Stimulated activated CD4-positive, alpha-beta T cell treated with anti-CD3 and anti-CD28 coated beads, Interleukin-1b, Interleukin-23, amount 100 ng/mL, for 1 hour (primary cell): Measurements from ENCODE around the gene APBB2.
"Not testable (repeated sequence)": the region's sequence is repeated elsewhere in the genome, so short reads cannot be mapped to it uniquely, and the experiment has no call there.

ENCODE experiments used
- DNase-seq, 2 donors: peaks; one replicate each; pipeline ENCODE4 v3.0.0-alpha.2; 2020; ENCODE audit warnings: low read depth in 2 of 2

APBB2 gene

GRCh38 chr4:41158274-41158673 is 56.1 kb downstream of the APBB2 start:
- DNase-seq: no peak

- DNase-seq: no peak
Observed at GRCh38 chr4:41157009-41157408, 57.3 kb downstream of the APBB2 start.

GRCh38 chr4:41156574-41156973 is 57.8 kb downstream of the APBB2 start:
- DNase-seq: no peak

- no peak for DNase-seq
Observed at GRCh38 chr4:41155194-41155830, 59.0 kb downstream of the APBB2 start.

- DNase-seq: no peak
Observed at GRCh38 chr4:41154814-41155177, 59.5 kb downstream of the APBB2 start.

- no peak for DNase-seq
Observed at GRCh38 chr4:41154010-41154813, 60.1 kb downstream of the APBB2 start.

- no peak for DNase-seq
Observed at GRCh38 chr4:41150401-41150800, 63.9 kb downstream of the APBB2 start.

- DNase-seq: not testable (repeated sequence)
Observed at GRCh38 chr4:41149568-41149967, 64.8 kb downstream of the APBB2 start.

- DNase-seq: no peak
Observed at GRCh38 chr4:41148931-41149330, 65.4 kb downstream of the APBB2 start.

- DNase-seq: no peak
Observed at GRCh38 chr4:41148292-41148691, 66.0 kb downstream of the APBB2 start.

GRCh38 chr4:41147570-41147969 is 66.8 kb downstream of the APBB2 start:
- not testable (repeated sequence) for DNase-seq

- no peak for DNase-seq
Observed at GRCh38 chr4:41146716-41147506, 67.4 kb downstream of the APBB2 start.

- DNase-seq: no peak
Observed at GRCh38 chr4:41146196-41146595, 68.1 kb downstream of the APBB2 start.

- no peak for DNase-seq
Observed at GRCh38 chr4:41145571-41146078, 68.7 kb downstream of the APBB2 start.

- DNase-seq: no peak
Observed at GRCh38 chr4:41144812-41145211, 69.5 kb downstream of the APBB2 start.

GRCh38 chr4:41144040-41144379 is 70.3 kb downstream of the APBB2 start:
- no peak for DNase-seq

- no peak for DNase-seq
Observed at GRCh38 chr4:41143311-41144039, 70.9 kb downstream of the APBB2 start.

- DNase-seq: no peak
Observed at GRCh38 chr4:41142376-41143310, 71.7 kb downstream of the APBB2 start.

GRCh38 chr4:41141900-41142299 is 72.4 kb downstream of the APBB2 start:
- DNase-seq: no peak

- DNase-seq: no peak
Observed at GRCh38 chr4:41140410-41140809, 73.9 kb downstream of the APBB2 start.

- no peak for DNase-seq
Observed at GRCh38 chr4:41137879-41138278, 76.5 kb downstream of the APBB2 start.
